Activated CD8-positive, alpha-beta T cell treated with anti-CD3 and anti-CD28 coated beads, Interleukin-2, amount 10 ng/mL, durations not matched to agents 7 days and 5 days (primary cell): ENCODE data around the gene STXBP1. TPM values are rescaled to one million over a fixed set of nuclear protein-coding genes. Genes with fewer than 3 reads are reported as not detected.
A peak's percentile ranks its signal among the peaks of the same experiment; 100 is the strongest.
"Not testable (repeated sequence)": the region's sequence is repeated elsewhere in the genome, so short reads cannot be mapped to it uniquely, and the experiment has no call there.

Experiments
- ATAC-seq: fragments of 150-1000 bp; cut with Tn5 transposase; one replicate; pipeline ENCODE4 v1.10.0; 2021; ENCODE audit warnings: moderate library complexity
- CTCF ChIA-PET: fragments of 350-600 bp; sonication (Branson Sonifier 250); formaldehyde crosslinking; loops from one replicate; lab custom pipeline; 2021; ENCODE audit warnings: antibody characterized with exemption; lab: Charles Lee
- POLR2A ChIA-PET: fragments of 350-600 bp; sonication (Branson Sonifier 250); formaldehyde crosslinking; loops from one replicate; lab custom pipeline; 2021; ENCODE audit warnings: antibody characterized with exemption; lab: Charles Lee
- DNase-seq: peaks from one replicate; pipeline ENCODE4 v3.0.0-alpha.2; 2020
- H3K27ac Mint-ChIP-seq: one replicate; pipeline ENCODE4 v1.8.0; 2021; ENCODE audit warnings: mild to moderate bottlenecking, mixed read lengths
- H3K27me3 Mint-ChIP-seq: one replicate; pipeline ENCODE4 v1.8.0; 2021; ENCODE audit warnings: low read depth, mixed read lengths
- H3K36me3 Mint-ChIP-seq: one replicate; pipeline ENCODE4 v1.8.0; 2021; ENCODE audit warnings: low read depth, mixed read lengths
- H3K4me1 Mint-ChIP-seq: one replicate; pipeline ENCODE4 v1.8.0; 2021; ENCODE audit warnings: low read depth, mixed read lengths
- H3K4me3 Mint-ChIP-seq: one replicate; pipeline ENCODE4 v1.8.0; 2021; ENCODE audit warnings: mild to moderate bottlenecking, mixed read lengths
- H3K9me3 Mint-ChIP-seq: one replicate; pipeline ENCODE4 v1.8.0; 2022; ENCODE audit warnings: mixed read lengths; ENCODE audit not compliant: insufficient read depth
- total RNA-seq, 2 experiments: library from RNA; stranded (reverse); gene quantifications; one replicate each; pipeline ENCODE4 v1.2.3, GENCODE V29; 2021

The STXBP1 gene
- total RNA-seq, 2 experiments from 2014 or later: 24.2 to 25.3 TPM

GRCh38 chr9:127568971-127569885 is 42.8 kb upstream of the STXBP1 start:
- peaks cover 69% of the 10 kb centered on the region for H3K4me1 Mint-ChIP-seq
- ATAC-seq (peak; percentile 81), DNase-seq (peak; percentile 88)
- no peaks in the 10 kb centered on the region for H3K27me3 Mint-ChIP-seq
- peak overlapping the region; percentile 92 for H3K27ac Mint-ChIP-seq
- no peaks in the 10 kb centered on the region for H3K9me3 Mint-ChIP-seq
- H3K36me3 Mint-ChIP-seq: peaks cover 24% of the 10 kb centered on the region
- H3K4me3 Mint-ChIP-seq: peak overlapping the region; percentile 86
- ChIA-PET POLR2A (interaction anchor here (1.1 to 2.3 kb wide), 8 partner anchors 10 to 213 kb away, joined by 3 to 18 read pairs (median 6); no protein-coding TSS in a partner anchor), CTCF (interaction anchor here (0.7 to 2.4 kb wide), 12 partner anchors 9 to 166 kb away, joined by 3 to 12 read pairs (median 3); partner anchors contain the start of gene TOR2A)

DNA sequence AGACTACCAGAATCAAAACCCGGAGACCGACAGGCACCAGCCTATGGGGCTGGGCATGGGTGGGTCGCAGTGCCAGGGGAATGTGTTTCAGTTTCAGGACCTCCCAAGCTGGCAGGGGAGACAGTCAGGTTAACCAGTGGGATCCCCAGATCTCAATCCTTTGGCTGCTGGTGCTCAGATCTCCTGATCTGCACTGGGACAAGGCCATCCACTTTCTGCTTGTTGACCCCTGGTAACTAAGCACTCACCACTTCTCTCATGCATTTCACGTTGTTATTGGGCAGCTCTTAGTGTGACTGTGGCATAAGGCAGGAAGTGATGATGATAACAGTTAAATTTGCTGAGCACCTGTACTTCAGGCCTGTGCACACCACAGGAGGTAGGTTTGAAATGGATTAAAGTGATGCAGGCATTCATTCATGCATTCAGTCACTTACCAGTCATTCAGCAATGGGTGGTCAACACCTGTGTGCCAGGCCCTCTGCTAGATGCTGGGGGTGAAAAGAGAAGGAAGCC is 42.1 kb upstream of the STXBP1 start:
- no peaks in the 10 kb centered on the region for H3K9me3 Mint-ChIP-seq
- POLR2A ChIA-PET: interaction anchor here (0.5 to 2.3 kb wide), 9 partner anchors 9 to 379 kb away, joined by 3 to 18 read pairs (median 5); partner anchors contain the start of genes LRSAM1 and RPL12
- peak; percentile 67 for DNase-seq
- no peaks in the 10 kb centered on the region for H3K27me3 Mint-ChIP-seq
- CTCF ChIA-PET: interaction anchor here (0.7 to 2.4 kb wide), 10 partner anchors 9 to 351 kb away, joined by 3 to 12 read pairs (median 3); partner anchors contain the start of gene TOR2A
- H3K4me1 Mint-ChIP-seq: peaks cover 76% of the 10 kb centered on the region
- peaks cover 19% of the 10 kb centered on the region for H3K36me3 Mint-ChIP-seq
- H3K4me3 Mint-ChIP-seq: peak overlapping the region; percentile 86
- ATAC-seq: peak; percentile 57
- peak overlapping the region; percentile 92 for H3K27ac Mint-ChIP-seq

GRCh38 chr9:127570533-127571111 is 41.5 kb upstream of the STXBP1 start:
- ChIA-PET POLR2A (interaction anchor here (1.1 to 2.3 kb wide), 7 partner anchors 8 to 212 kb away, joined by 3 to 18 read pairs (median 5); partner anchors contain the start of genes LRSAM1 and RPL12), CTCF (interaction anchor here (0.9 to 2.4 kb wide), 7 partner anchors 8 to 351 kb away, joined by 3 to 12 read pairs (median 4); partner anchors contain the start of gene TOR2A)
- no peak for ATAC-seq
- Mint-ChIP-seq H3K36me3 (peaks cover 14% of the 10 kb centered on the region), H3K4me3 (peak overlapping the region; percentile 86), H3K4me1 (peaks cover 76% of the 10 kb centered on the region), H3K27me3 (no peaks in the 10 kb centered on the region), H3K27ac (peak overlapping the region; percentile 92), H3K9me3 (no peaks in the 10 kb centered on the region)
- no peak for DNase-seq

DNA sequence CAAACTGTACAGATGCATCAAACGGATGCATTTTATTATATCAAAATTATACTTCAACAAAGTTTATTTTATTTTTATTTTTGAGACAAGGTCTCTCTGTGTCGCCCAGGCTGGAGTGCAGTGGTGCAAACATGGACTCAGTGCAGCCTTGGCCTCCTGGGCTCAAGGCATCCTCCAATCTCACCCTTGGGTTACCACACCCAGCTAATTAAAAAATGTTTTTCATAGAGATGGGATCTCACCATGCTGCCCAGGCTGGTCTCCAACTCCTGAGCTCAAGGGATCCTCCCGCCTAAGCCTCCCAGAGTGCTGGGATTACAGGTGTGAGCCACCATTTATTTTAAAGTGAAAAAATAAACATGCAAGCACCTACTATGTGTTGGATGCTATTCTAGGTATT is 40.1 kb upstream of the STXBP1 start:
- ATAC-seq: no peak
- POLR2A ChIA-PET: no interaction called here
- H3K4me1 Mint-ChIP-seq: peaks cover 74% of the 10 kb centered on the region
- CTCF ChIA-PET: interaction anchor here (0.9 to 1.5 kb wide), 3 partner anchors 8 to 68 kb away, joined by 3 to 6 read pairs (median 3); no protein-coding TSS in a partner anchor
- peaks cover 8% of the 10 kb centered on the region for H3K36me3 Mint-ChIP-seq
- no peaks in the 10 kb centered on the region for H3K9me3 Mint-ChIP-seq
- H3K4me3 Mint-ChIP-seq: no peak overlapping the region
- no peaks in the 10 kb centered on the region for H3K27me3 Mint-ChIP-seq
- DNase-seq: no peak
- H3K27ac Mint-ChIP-seq: peak overlapping the region; percentile 75

DNA sequence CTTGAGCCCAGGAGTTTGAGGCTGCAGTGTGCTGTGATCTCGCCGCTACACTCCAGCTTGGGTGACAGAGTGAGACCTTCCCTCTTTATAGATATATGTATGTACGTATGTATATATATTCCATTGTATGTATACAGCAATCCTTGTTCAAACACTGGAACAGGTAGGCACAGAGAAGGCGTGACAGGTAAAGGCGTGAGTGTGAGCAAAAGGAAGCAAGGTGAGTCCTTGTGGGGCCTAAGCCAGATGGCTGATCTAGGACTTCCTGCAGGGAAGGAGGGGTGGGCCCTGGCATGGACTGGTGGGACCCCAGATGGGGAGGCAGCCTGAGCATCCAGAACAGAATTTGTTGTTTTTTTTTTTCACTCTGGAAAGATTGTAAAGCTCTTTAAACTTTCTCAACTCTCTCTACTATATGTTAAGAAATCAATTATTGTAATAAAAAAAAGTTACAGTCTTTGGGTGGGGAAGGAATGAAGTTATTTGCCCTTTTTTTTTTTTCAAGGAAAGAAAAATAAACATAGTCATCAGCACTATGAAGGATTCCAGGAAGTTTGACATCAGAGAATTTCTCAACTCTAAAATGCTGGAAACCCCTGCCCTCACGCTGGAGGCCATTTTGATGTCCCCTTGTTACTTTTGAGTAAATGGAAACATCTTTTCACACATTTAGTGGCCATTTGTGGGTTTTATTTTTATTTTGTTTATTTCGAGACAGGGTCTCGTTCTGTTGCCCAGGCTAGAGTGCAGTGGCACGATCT is 38.9 kb upstream of the STXBP1 start:
- Mint-ChIP-seq H3K36me3 (no peaks in the 10 kb centered on the region), H3K4me3 (no peak overlapping the region), H3K27ac (peak overlapping the region; percentile 64), H3K4me1 (peaks cover 68% of the 10 kb centered on the region), H3K9me3 (no peaks in the 10 kb centered on the region), H3K27me3 (no peaks in the 10 kb centered on the region)
- POLR2A ChIA-PET: no interaction called here
- ATAC-seq (no peak), DNase-seq (no peak)
- CTCF ChIA-PET: interaction anchor here (1.0 to 1.5 kb wide), 4 partner anchors 17 to 162 kb away, joined by 3 to 6 read pairs (median 4); partner anchors contain the start of gene TOR2A

DNA sequence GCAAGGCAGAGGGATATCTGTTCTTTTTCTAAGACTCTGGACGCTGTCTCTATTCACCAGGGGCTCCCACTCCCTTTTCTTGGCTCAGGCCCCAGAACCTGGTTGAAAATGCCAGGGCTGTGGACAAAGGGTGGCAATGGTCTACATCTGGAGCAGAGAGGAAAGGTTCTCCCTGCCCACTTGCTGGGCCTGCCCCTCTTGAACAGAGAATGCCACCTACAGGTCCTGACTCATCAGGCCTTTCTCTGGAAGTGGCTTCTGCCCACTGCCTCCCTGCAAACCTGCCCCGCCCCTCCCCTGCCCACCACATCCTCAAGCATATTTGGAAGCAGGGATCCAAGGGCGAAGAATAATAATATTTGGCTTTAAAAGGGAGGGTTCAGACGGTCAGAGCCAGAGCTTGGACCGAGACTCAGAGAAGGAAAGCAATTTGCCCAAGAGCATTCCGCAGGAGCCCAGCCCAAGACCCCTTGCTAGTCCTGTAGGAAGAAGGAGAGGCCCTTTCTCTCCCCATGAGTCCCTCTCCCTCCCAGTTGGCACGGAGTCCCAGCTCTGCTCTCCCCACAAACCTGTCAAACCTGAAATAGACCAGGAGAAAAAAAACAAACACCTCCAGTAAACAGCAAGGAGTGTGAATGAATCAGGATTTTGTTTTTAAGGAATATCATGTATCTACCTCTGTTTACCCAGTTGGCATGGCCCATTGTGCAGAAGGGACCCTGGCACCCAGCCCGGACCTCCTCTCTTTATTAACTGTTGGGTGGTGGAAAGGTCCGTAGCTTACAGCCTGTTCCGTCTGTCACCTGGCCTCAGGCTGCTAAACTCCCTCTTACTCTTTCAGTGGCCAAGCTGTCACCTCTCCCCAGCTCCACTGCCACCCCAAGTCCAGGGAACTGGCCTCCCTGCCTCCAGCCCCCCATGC is 37.7 kb upstream of the STXBP1 start:
- Mint-ChIP-seq H3K27ac (peak overlapping the region; percentile 43), H3K4me1 (peaks cover 78% of the 10 kb centered on the region), H3K36me3 (no peaks in the 10 kb centered on the region), H3K9me3 (no peaks in the 10 kb centered on the region), H3K27me3 (no peaks in the 10 kb centered on the region), H3K4me3 (no peak overlapping the region)
- ChIA-PET CTCF (interaction anchor here (0.7 to 1.1 kb wide), 2 partner anchors 11 to 48 kb away, joined by 3 to 5 read pairs; no protein-coding TSS in a partner anchor), POLR2A (no interaction called here)
- no peak for DNase-seq
- no peak for ATAC-seq

DNA sequence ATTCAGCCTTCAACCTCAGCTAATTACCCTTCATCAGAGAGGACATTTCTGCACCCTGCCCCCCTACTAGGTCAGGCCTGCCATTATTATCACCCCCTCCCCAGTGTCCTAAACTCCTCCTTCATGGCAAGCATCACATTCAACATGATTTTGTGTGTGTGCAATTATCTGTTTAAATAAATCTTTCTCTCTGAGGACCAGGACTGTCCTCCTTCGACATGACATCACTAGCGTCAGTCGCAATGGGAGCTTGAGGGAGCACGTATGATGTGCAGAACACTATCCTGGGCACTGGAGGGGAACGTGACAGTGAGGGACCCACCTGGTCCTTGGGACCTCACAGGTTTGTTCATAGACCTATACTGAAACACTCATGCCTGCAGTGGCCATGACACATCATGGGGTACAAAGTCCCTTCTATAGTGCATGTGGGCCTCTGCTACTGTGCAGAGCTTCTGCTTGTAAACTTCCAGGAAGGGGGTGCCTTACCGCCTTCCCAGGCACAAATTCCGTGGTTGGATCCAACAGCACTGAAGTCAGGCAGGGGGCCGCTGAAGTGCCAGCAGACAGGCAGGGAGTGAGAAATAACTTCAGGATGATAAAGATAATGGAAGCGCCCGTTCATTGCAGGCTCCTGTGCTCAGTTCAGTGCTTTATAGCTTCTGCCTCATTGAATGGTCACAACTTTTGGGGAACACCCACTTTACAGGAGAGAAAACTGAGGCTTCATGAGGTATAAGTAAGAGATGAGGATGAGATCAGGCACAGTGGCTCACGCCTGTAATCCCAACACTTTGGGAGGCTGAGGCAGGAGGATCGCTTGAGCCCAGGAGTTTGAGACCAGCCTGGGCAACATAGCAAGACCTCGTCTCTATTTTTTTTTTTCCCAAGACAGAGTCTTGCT is 36.0 kb upstream of the STXBP1 start:
- Mint-ChIP-seq H3K4me3 (no peak overlapping the region), H3K27ac (peak overlapping the region; percentile 11), H3K4me1 (peaks cover 77% of the 10 kb centered on the region), H3K36me3 (peaks cover 4% of the 10 kb centered on the region), H3K27me3 (no peaks in the 10 kb centered on the region), H3K9me3 (no peaks in the 10 kb centered on the region)
- no peak for DNase-seq
- no peak for ATAC-seq
- POLR2A ChIA-PET: no interaction called here
- CTCF ChIA-PET: no interaction called here

DNA sequence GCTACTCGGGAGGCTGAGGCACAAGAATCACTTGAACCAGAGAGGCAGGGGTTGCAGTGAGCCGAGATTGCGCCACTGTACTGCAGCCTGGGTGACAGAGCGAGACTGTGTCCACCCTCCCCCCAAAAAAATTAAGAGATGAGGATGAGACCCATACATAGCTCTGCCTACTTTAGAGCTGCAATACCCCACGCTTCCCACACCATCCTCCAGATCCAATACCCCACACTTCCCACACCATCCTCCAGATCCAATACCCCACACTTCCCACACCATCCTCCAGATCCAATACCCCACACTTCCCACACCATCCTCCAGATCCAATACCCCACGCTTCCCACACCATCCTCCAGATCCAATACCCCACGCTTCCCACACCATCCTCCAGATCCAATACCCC is 34.9 kb upstream of the STXBP1 start:
- H3K9me3 Mint-ChIP-seq, H3K36me3 Mint-ChIP-seq, H3K27me3 Mint-ChIP-seq, H3K27ac Mint-ChIP-seq, H3K4me3 Mint-ChIP-seq, DNase-seq, ATAC-seq, POLR2A ChIA-PET: not testable (repeated sequence)
- H3K4me1 Mint-ChIP-seq: peaks cover 70% of the 10 kb centered on the region
- CTCF ChIA-PET: interaction anchor here (1.0 kb wide), 1 partner anchor 21 kb away, joined by 4 read pairs; no protein-coding TSS in a partner anchor

DNA sequence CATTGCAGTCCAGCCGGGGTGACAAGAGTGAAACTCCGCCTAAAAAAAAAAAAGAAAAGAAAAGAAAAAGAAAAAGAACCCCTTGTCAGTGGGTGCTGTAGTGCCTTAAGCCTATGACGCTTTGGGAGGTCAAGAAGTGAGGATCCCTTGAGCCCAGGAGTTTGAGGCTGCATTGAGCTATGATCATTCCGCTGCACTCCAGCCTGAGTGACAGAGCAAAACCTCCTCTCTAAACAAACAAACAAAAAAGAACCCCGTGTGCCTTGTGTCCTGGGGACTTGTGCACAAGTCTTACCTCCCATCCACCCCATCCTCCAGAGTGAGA is 33.5 kb upstream of the STXBP1 start:
- DNase-seq (no peak), ATAC-seq (no peak)
- peak overlapping the region; percentile 93 for H3K27ac Mint-ChIP-seq
- POLR2A ChIA-PET: interaction anchor here (2.1 to 2.3 kb wide), 2 partner anchors 8 to 23 kb away, joined by 5 to 18 read pairs; no protein-coding TSS in a partner anchor
- CTCF ChIA-PET: interaction anchor here (0.6 to 2.5 kb wide), 12 partner anchors 8 to 200 kb away, joined by 3 to 13 read pairs (median 4); partner anchors contain the start of genes SH2D3C and TOR2A
- peaks cover 7% of the 10 kb centered on the region for H3K36me3 Mint-ChIP-seq
- peaks cover 62% of the 10 kb centered on the region for H3K4me1 Mint-ChIP-seq
- no peaks in the 10 kb centered on the region for H3K27me3 Mint-ChIP-seq
- no peaks in the 10 kb centered on the region for H3K9me3 Mint-ChIP-seq
- peak overlapping the region; percentile 82 for H3K4me3 Mint-ChIP-seq
